Measurements from ENCODE around the gene USP6.

The USP6 gene

GRCh38 chr17:5078106-5079028, 37.5 kb upstream of the USP6 start, which contains the start of gene ZFP3:
Gene ZFP3, plus strand, starts transcription at chr17:5078467. Its CDS starts 13,038 bp downstream, at chr17:5091505.
- CTCF ChIA-PET: interaction anchor here (0.6 to 1.6 kb wide), 9 partner anchors 9 to 40 kb away, joined by 3 to 6 read pairs (median 3); partner anchors contain the start of gene ZNF232
- Histone ChIP-seq H3K27me3 (replicated peaks in 2 of 5; ENCODE audit: control insufficient read depth in 4 of 5, insufficient read depth in 5 of 5, low read length in 4 of 5) (peaks cover 0 to 6% (median 0%) of the 10 kb centered on the region in 5 experiments), H3K4me3 (ENCODE audit: control insufficient read depth in 1 of 7, extremely low read depth in 1 of 7, insufficient read depth in 4 of 7, low read depth in 2 of 7, low read length in 6 of 7) (peak within 1 kb of the TSS; percentile 53 to 88 (median 77)), H3K4me1 (ENCODE audit: control extremely low read depth in 1 of 4, control insufficient read depth in 4 of 4, insufficient read depth in 4 of 4, low read length in 3 of 4) (peaks cover 0 to 19% (median 10%) of the 10 kb centered on the region in 4 experiments), H3K36me3 (ENCODE audit: control insufficient read depth in 4 of 4, insufficient read depth in 4 of 4, low read length in 3 of 4) (peaks cover 0 to 25% (median 6%) of the 10 kb centered on the region in 4 experiments), H3K27ac (ENCODE audit: insufficient read depth in 1 of 2, low read depth in 1 of 2, low read length in 2 of 2, poor library complexity in 1 of 2, severe bottlenecking in 2 of 2) (peak within 1 kb of the TSS; percentile 54 to 86), H3K9me3 (ENCODE audit: control extremely low read depth in 1 of 5, control insufficient read depth in 4 of 5, insufficient read depth in 2 of 5, low read depth in 1 of 5, low read length in 4 of 5) (peaks cover 3 to 26% (median 15%) of the 10 kb centered on the region in 5 experiments)
- POLR2A ChIA-PET: interaction anchor here (0.6 to 1.1 kb wide), 3 partner anchors 7 to 20 kb away, joined by 3 to 4 read pairs (median 3); no protein-coding TSS in a partner anchor
- DNase-seq: peak; percentile 89 to 94 (median 89)
- under 1% methylated on average over 64 of the region's 75 CpGs for WGBS (ENCODE audit: insufficient coverage)

GRCh38 chr17:5080591-5080990, 35.2 kb upstream of the USP6 start:
- CTCF ChIA-PET: interaction anchor here (1.0 to 1.2 kb wide), 2 partner anchors 9 to 16 kb away, joined by 3 to 5 read pairs; no protein-coding TSS in a partner anchor
- POLR2A ChIA-PET: interaction anchor here (1.6 kb wide), 1 partner anchor 30 kb away, joined by 6 read pairs; no protein-coding TSS in a partner anchor

GRCh38 chr17:5092218-5093010, 23.4 kb upstream of the USP6 start:
- DNase-seq: no peak
- peak overlapping the region in 1 of 7 experiments; percentile 9 for H3K4me3 ChIP-seq (ENCODE audit: control insufficient read depth in 1 of 7, extremely low read depth in 1 of 7, insufficient read depth in 4 of 7, low read depth in 2 of 7, low read length in 6 of 7)
- H3K4me1 ChIP-seq (ENCODE audit: control extremely low read depth in 1 of 4, control insufficient read depth in 4 of 4, insufficient read depth in 4 of 4, low read length in 3 of 4): peaks cover 3 to 12% (median 8%) of the 10 kb centered on the region in 4 experiments
- WGBS (ENCODE audit: insufficient coverage): 100% methylated on average over 3 of the region's 6 CpGs
- peaks cover 23 to 91% (median 71%) of the 10 kb centered on the region in 5 experiments for H3K9me3 ChIP-seq (ENCODE audit: control extremely low read depth in 1 of 5, control insufficient read depth in 4 of 5, insufficient read depth in 2 of 5, low read depth in 1 of 5, low read length in 4 of 5)
- no peak overlapping the region for H3K27ac ChIP-seq (ENCODE audit: insufficient read depth in 1 of 2, low read depth in 1 of 2, low read length in 2 of 2, poor library complexity in 1 of 2, severe bottlenecking in 2 of 2)
- H3K36me3 ChIP-seq (ENCODE audit: control insufficient read depth in 4 of 4, insufficient read depth in 4 of 4, low read length in 3 of 4): peaks cover 0 to 61% (median 33%) of the 10 kb centered on the region in 4 experiments
- ChIA-PET CTCF (interaction anchor here (1.3 kb wide), 1 partner anchor 13 kb away, joined by 3 read pairs; no protein-coding TSS in a partner anchor), POLR2A (no interaction called here)
- peaks cover 0 to 3% (median 0%) of the 10 kb centered on the region in 5 experiments for H3K27me3 ChIP-seq (replicated peaks in 2 of 5; ENCODE audit: control insufficient read depth in 4 of 5, insufficient read depth in 5 of 5, low read length in 4 of 5)

More at GRCh38 chr17:5080591-5080990, 35.2 kb upstream of the USP6 start:
- no peak for DNase-seq
- H3K4me3 ChIP-seq (ENCODE audit: control insufficient read depth in 1 of 7, extremely low read depth in 1 of 7, insufficient read depth in 4 of 7, low read depth in 2 of 7, low read length in 6 of 7): no peak overlapping the region
- H3K27me3 ChIP-seq (replicated peaks in 2 of 5; ENCODE audit: control insufficient read depth in 4 of 5, insufficient read depth in 5 of 5, low read length in 4 of 5): peaks cover 0 to 6% (median 0%) of the 10 kb centered on the region in 5 experiments
- H3K27ac ChIP-seq (ENCODE audit: insufficient read depth in 1 of 2, low read depth in 1 of 2, low read length in 2 of 2, poor library complexity in 1 of 2, severe bottlenecking in 2 of 2): no peak overlapping the region
- no CpG with 5 or more reads among the region's 3 CpGs for WGBS (ENCODE audit: insufficient coverage)
- peaks cover 0 to 19% (median 10%) of the 10 kb centered on the region in 4 experiments for H3K4me1 ChIP-seq (ENCODE audit: control extremely low read depth in 1 of 4, control insufficient read depth in 4 of 4, insufficient read depth in 4 of 4, low read length in 3 of 4)
- H3K36me3 ChIP-seq (ENCODE audit: control insufficient read depth in 4 of 4, insufficient read depth in 4 of 4, low read length in 3 of 4): peaks cover 0 to 38% (median 8%) of the 10 kb centered on the region in 4 experiments
- H3K9me3 ChIP-seq (ENCODE audit: control extremely low read depth in 1 of 5, control insufficient read depth in 4 of 5, insufficient read depth in 2 of 5, low read depth in 1 of 5, low read length in 4 of 5): peaks cover 3 to 31% (median 29%) of the 10 kb centered on the region in 5 experiments

- peaks cover 0 to 20% (median 7%) of the 10 kb centered on the region in 4 experiments for H3K36me3 ChIP-seq (ENCODE audit: control insufficient read depth in 4 of 4, insufficient read depth in 4 of 4, low read length in 3 of 4)
- peaks cover 11 to 75% (median 36%) of the 10 kb centered on the region in 5 experiments for H3K9me3 ChIP-seq (ENCODE audit: control extremely low read depth in 1 of 5, control insufficient read depth in 4 of 5, insufficient read depth in 2 of 5, low read depth in 1 of 5, low read length in 4 of 5)
- H3K27me3 ChIP-seq (replicated peaks in 2 of 5; ENCODE audit: control insufficient read depth in 4 of 5, insufficient read depth in 5 of 5, low read length in 4 of 5): peaks cover 0 to 3% (median 0%) of the 10 kb centered on the region in 5 experiments
- WGBS (ENCODE audit: insufficient coverage): 0% methylated on average over 3 of the region's 7 CpGs
- peaks cover 3 to 12% (median 8%) of the 10 kb centered on the region in 4 experiments for H3K4me1 ChIP-seq (ENCODE audit: control extremely low read depth in 1 of 4, control insufficient read depth in 4 of 4, insufficient read depth in 4 of 4, low read length in 3 of 4)
- H3K27ac ChIP-seq (ENCODE audit: insufficient read depth in 1 of 2, low read depth in 1 of 2, low read length in 2 of 2, poor library complexity in 1 of 2, severe bottlenecking in 2 of 2): peak overlapping the region in 1 of 2 experiments; percentile 71
- peak overlapping the region; percentile 33 to 82 (median 70) for H3K4me3 ChIP-seq (ENCODE audit: control insufficient read depth in 1 of 7, extremely low read depth in 1 of 7, insufficient read depth in 4 of 7, low read depth in 2 of 7, low read length in 6 of 7)
- ChIA-PET POLR2A (interaction anchor here (1.4 kb wide), 2 partner anchors 14 to 18 kb away, joined by 4 to 5 read pairs; partner anchors contain the start of gene ZFP3), CTCF (interaction anchor here (0.6 to 1.2 kb wide), 6 partner anchors 9 to 1690 kb away, joined by 3 to 5 read pairs (median 3); partner anchors contain the start of gene ZFP3)
- peak; percentile 48 to 87 (median 79) for DNase-seq
These were observed 19.1 kb upstream of the USP6 start for GRCh38 chr17:5096731-5097100.

- under 1% methylated on average over 54 of the region's 63 CpGs for WGBS (ENCODE audit: insufficient coverage)
- peak; percentile 85 to 93 (median 91) for DNase-seq
- Histone ChIP-seq H3K27me3 (replicated peaks in 2 of 5; ENCODE audit: control insufficient read depth in 4 of 5, insufficient read depth in 5 of 5, low read length in 4 of 5) (peaks cover 0 to 3% (median 0%) of the 10 kb centered on the region in 5 experiments), H3K4me1 (ENCODE audit: control extremely low read depth in 1 of 4, control insufficient read depth in 4 of 4, insufficient read depth in 4 of 4, low read length in 3 of 4) (peaks cover 3 to 12% (median 8%) of the 10 kb centered on the region in 4 experiments), H3K27ac (ENCODE audit: insufficient read depth in 1 of 2, low read depth in 1 of 2, low read length in 2 of 2, poor library complexity in 1 of 2, severe bottlenecking in 2 of 2) (peak overlapping the region in 1 of 2 experiments; percentile 71), H3K4me3 (ENCODE audit: control insufficient read depth in 1 of 7, extremely low read depth in 1 of 7, insufficient read depth in 4 of 7, low read depth in 2 of 7, low read length in 6 of 7) (peak overlapping the region; percentile 33 to 82 (median 70)), H3K9me3 (ENCODE audit: control extremely low read depth in 1 of 5, control insufficient read depth in 4 of 5, insufficient read depth in 2 of 5, low read depth in 1 of 5, low read length in 4 of 5) (peaks cover 6 to 69% (median 33%) of the 10 kb centered on the region in 5 experiments), H3K36me3 (ENCODE audit: control insufficient read depth in 4 of 4, insufficient read depth in 4 of 4, low read length in 3 of 4) (peaks cover 0 to 14% (median 2%) of the 10 kb centered on the region in 4 experiments)
- ChIA-PET POLR2A (interaction anchor here (1.0 to 1.4 kb wide), 3 partner anchors 14 to 21 kb away, joined by 3 to 5 read pairs (median 4); partner anchors contain the start of gene ZFP3), CTCF (interaction anchor here (0.6 to 1.2 kb wide), 8 partner anchors 9 to 1689 kb away, joined by 3 to 5 read pairs (median 3); partner anchors contain the start of gene ZFP3)
These were observed 18.6 kb upstream of the USP6 start for GRCh38 chr17:5097101-5097834.
